GM18858 (cell line): Measurements from ENCODE around the gene USP28.
"Not testable (repeated sequence)": the region's sequence is repeated elsewhere in the genome, so short reads cannot be mapped to it uniquely, and the experiment has no call there.

ENCODE experiments used
- ATAC-seq: cut with Tn5 transposase; IDR thresholded peaks from one replicate; pipeline ENCODE4 v1.9.1; 2021; ENCODE audit not compliant: unreplicated experiment

USP28 gene

GRCh38 chr11:113778111-113778910 is 97.1 kb downstream of the USP28 start:
- no peak for ATAC-seq

GRCh38 chr11:113774174-113774503 is 101.2 kb downstream of the USP28 start:
- ATAC-seq = no peak

- peak; percentile 94 for ATAC-seq
These were observed 101.8 kb downstream of the USP28 start, which contains the start of gene ZW10 for GRCh38 chr11:113773416-113774173. TSS of gene ZW10 (minus strand) at chr11:113773692. CDS start at chr11:113773666, 26 bp downstream.

- ATAC-seq = no peak
These were observed 102.3 kb downstream of the USP28 start for GRCh38 chr11:113773092-113773415.

- ATAC-seq = no peak
These were observed 103.4 kb downstream of the USP28 start for GRCh38 chr11:113771964-113772363.

- no peak for ATAC-seq
These were observed 110.7 kb downstream of the USP28 start for GRCh38 chr11:113764527-113765219.

GRCh38 chr11:113763040-113763439 is 112.3 kb downstream of the USP28 start:
- ATAC-seq = not testable (repeated sequence)

GRCh38 chr11:113760241-113760640 is 115.1 kb downstream of the USP28 start:
- ATAC-seq = no peak

- ATAC-seq = no peak
These were observed 122.4 kb downstream of the USP28 start for GRCh38 chr11:113752932-113753331.
